Lung (tissue), 12 donors: ENCODE data around the gene CSMD2. TPM values are rescaled to one million over a fixed set of nuclear protein-coding genes. Genes with fewer than 3 reads are reported as not detected.

Experiments
- ATAC-seq: fragments of 200-7000 bp; cut with Tn5 transposase; one replicate; pipeline ENCODE4 v1.9.1; 2020; ENCODE audit warnings: moderate number of reproducible peaks; ENCODE audit not compliant: insufficient read depth, low FRiP score
- DNase-seq, 3 donors: peaks; one replicate each; pipeline ENCODE4 v3.0.0-alpha.2; 2013 to 2017
- H3K27ac ChIP-seq, 2 donors: one replicate each; pipeline ENCODE4 v1.5.1; 2013; ENCODE audit warnings: mild to moderate bottlenecking in 2 of 2, moderate library complexity in 2 of 2, control low read depth in 1 of 2, inconsistent platforms in 1 of 2, low read depth in 1 of 2, low read length in 1 of 2
- H3K27me3 ChIP-seq, 3 donors: one replicate each; pipeline ENCODE4 v1.5.1; 2013; ENCODE audit warnings: low read length in 2 of 3; ENCODE audit not compliant: control insufficient read depth in 3 of 3, insufficient read depth in 3 of 3
- H3K36me3 ChIP-seq, 4 donors: one replicate each; pipeline ENCODE4 v1.5.1; 2013; ENCODE audit warnings: low read length in 4 of 4, mild to moderate bottlenecking in 1 of 4, moderate library complexity in 1 of 4; ENCODE audit not compliant: control insufficient read depth in 4 of 4, insufficient read depth in 4 of 4
- H3K4me1 ChIP-seq, 5 donors: one replicate each; pipeline ENCODE4 v1.5.1; 2013; ENCODE audit warnings: low read length in 5 of 5, mild to moderate bottlenecking in 2 of 5, moderate library complexity in 1 of 5; ENCODE audit not compliant: control insufficient read depth in 5 of 5, insufficient read depth in 5 of 5
- H3K4me3 ChIP-seq: one replicate; pipeline ENCODE4 v1.5.1; 2013; ENCODE audit warnings: mild to moderate bottlenecking, control low read depth, moderate library complexity
- H3K9ac ChIP-seq, 2 donors: one replicate each; pipeline ENCODE4 v1.5.1; 2013; ENCODE audit warnings: low read length in 2 of 2, control low read depth in 1 of 2; ENCODE audit not compliant: insufficient read depth in 1 of 2
- H3K9me3 ChIP-seq, 4 donors: one replicate each; pipeline ENCODE4 v1.5.1; 2013; ENCODE audit warnings: low read length in 3 of 4, mild to moderate bottlenecking in 1 of 4, moderate library complexity in 1 of 4; ENCODE audit not compliant: control insufficient read depth in 4 of 4, insufficient read depth in 3 of 4
- CTCF ChIP-seq: IDR thresholded peaks from 2 replicates; pipeline ENCODE4 v1.5.1; 2012; ENCODE audit warnings: mild to moderate bottlenecking; ENCODE audit errors: control extremely low read depth, extremely low read depth
- WGBS, 2 donors: extraction: QIAGEN DNeasy Blood & Tissue Kit; methylation state at CpG; one replicate each; pipeline ENCODE4 v1.1.7; 2013; 5-methylcytosine and 5-hydroxymethylcytosine counted together
- polyA plus RNA-seq, 2 donors: library from polyadenylated mRNA; stranded (reverse); fragments of 200-250 nt; gene quantifications; one replicate each; pipeline ENCODE4 v1.2.1, GENCODE V29; 2013
- total RNA-seq, 2 donors: library from RNA; depleted of rRNA in 1 of 2; stranded (reverse); fragments of >200 nt in 1 of 2; gene quantifications; one replicate each; pipeline ENCODE4 v1.2.1, GENCODE V29; 2014 to 2021
- donor health status: control.
- donor health status: control.
- donor health status: Bipolar disorder and iron deficiency.
- donor health status: healthy.
- donor health status: DM: yes; HTN: yes; CAD: no.

The CSMD2 gene
- total and polyA plus RNA-seq, 4 donors = 0.11 to 1.2 (median 0.39) TPM

GRCh38 chr1:33768106-33768505 is 396.9 kb downstream of the CSMD2 start:
- DNase-seq = no peak

GRCh38 chr1:33764149-33764548 is 400.9 kb downstream of the CSMD2 start:
- no peak for TF ChIP-seq CTCF
- no peak for ATAC-seq
- no peaks in the 10 kb centered on the region for H3K4me1 ChIP-seq
- DNase-seq = no peak
- H3K36me3 ChIP-seq = no peaks in the 10 kb centered on the region
- 75 to 82% methylated on average over 4 of the region's 4 CpGs for WGBS, 2 donors
- H3K9ac ChIP-seq = no peak overlapping the region
- peaks cover 0 to 2% (median 0%) of the 10 kb centered on the region in 3 donors for H3K27me3 ChIP-seq
- H3K9me3 ChIP-seq = peaks cover 0 to 2% (median 0%) of the 10 kb centered on the region in 4 donors
- H3K27ac ChIP-seq = no peak overlapping the region
- H3K4me3 ChIP-seq = no peak overlapping the region

More at GRCh38 chr1:33768106-33768505, 396.9 kb downstream of the CSMD2 start:
- Histone ChIP-seq H3K27ac (no peak overlapping the region), H3K36me3 (no peaks in the 10 kb centered on the region), H3K4me1 (no peaks in the 10 kb centered on the region), H3K4me3 (no peak overlapping the region), H3K9ac (no peak overlapping the region), H3K9me3 (peaks cover 0 to 6% (median 0%) of the 10 kb centered on the region in 4 donors), H3K27me3 (peaks cover 0 to 2% (median 0%) of the 10 kb centered on the region in 3 donors)
- TF ChIP-seq CTCF = no peak
- 57 to 69% methylated on average over 2 of the region's 2 CpGs for WGBS, 2 donors
- no peak for ATAC-seq

GRCh38 chr1:33763406-33763805 is 401.6 kb downstream of the CSMD2 start:
- Histone ChIP-seq H3K27me3 (no peaks in the 10 kb centered on the region), H3K9ac (no peak overlapping the region), H3K4me1 (peaks cover 0 to 1% (median 0%) of the 10 kb centered on the region in 5 donors), H3K4me3 (no peak overlapping the region), H3K27ac (no peak overlapping the region), H3K9me3 (peaks cover 0 to 2% (median 0%) of the 10 kb centered on the region in 4 donors), H3K36me3 (no peaks in the 10 kb centered on the region)
- DNase-seq (no peak), ATAC-seq (no peak)
- 62 to 73% methylated on average over 3 of the region's 3 CpGs for WGBS, 2 donors
- TF ChIP-seq CTCF = no peak

GRCh38 chr1:33762962-33763361 is 402.1 kb downstream of the CSMD2 start:
- Histone ChIP-seq H3K27ac (no peak overlapping the region), H3K36me3 (no peaks in the 10 kb centered on the region), H3K4me1 (peaks cover 0 to 1% (median 0%) of the 10 kb centered on the region in 5 donors), H3K9me3 (peaks cover 0 to 2% (median 0%) of the 10 kb centered on the region in 4 donors), H3K4me3 (no peak overlapping the region), H3K27me3 (no peaks in the 10 kb centered on the region), H3K9ac (no peak overlapping the region)
- DNase-seq (no peak), ATAC-seq (no peak)
- WGBS, 2 donors = 46 to 70% methylated on average over 2 of the region's 2 CpGs
- no peak for TF ChIP-seq CTCF
